ENCODE data around the gene KIF1A.

DNA sequence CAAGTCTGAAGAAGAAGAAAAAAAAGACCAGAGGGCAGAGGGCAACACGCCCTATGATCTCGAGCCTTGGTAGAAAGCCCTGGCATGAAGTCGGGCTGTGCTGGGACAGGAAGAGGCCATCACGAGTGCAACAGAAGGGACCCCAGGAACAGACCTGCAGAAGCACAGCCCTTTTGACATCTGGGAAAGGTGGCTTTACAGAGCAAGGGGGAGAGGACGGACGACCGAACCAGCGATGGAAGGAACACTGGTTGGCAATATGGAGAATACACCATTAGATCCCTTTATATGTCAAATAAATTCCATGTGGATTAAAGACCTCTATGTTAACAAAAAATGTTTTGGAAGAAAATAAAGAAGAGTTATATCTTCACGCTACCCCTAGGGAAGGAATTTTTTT is 10.7 kb downstream of the KIF1A start:
- TF ChIP-seq GABPA (IDR thresholded peaks at IDR 0.05; ENCODE audit: low read depth) = no peak
- TF ChIP-seq, protein P1, sequence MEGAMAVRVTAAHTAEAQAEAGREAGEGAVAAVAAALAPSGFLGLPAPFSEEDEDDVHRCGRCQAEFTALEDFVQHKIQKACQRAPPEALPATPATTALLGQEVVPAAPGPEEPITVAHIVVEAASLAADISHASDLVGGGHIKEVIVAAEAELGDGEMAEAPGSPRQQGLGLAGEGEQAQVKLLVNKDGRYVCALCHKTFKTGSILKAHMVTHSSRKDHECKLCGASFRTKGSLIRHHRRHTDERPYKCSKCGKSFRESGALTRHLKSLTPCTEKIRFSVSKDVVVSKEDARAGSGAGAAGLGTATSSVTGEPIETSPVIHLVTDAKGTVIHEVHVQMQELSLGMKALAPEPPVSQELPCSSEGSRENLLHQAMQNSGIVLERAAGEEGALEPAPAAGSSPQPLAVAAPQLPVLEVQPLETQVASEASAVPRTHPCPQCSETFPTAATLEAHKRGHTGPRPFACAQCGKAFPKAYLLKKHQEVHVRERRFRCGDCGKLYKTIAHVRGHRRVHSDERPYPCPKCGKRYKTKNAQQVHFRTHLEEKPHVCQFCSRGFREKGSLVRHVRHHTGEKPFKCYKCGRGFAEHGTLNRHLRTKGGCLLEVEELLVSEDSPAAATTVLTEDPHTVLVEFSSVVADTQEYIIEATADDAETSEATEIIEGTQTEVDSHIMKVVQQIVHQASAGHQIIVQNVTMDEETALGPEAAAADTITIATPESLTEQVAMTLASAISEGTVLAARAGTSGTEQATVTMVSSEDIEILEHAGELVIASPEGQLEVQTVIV (IDR thresholded peaks at IDR 0.05; ENCODE audit: borderline replicate concordance, partially characterized antibody) = no peak
- no peak for TF ChIP-seq BHLHE40 (IDR thresholded peaks at IDR 0.05; ENCODE audit: borderline replicate concordance in 1 of 2, low read depth in 2 of 2, low read length in 1 of 2)
